ENCODE data around the gene ZC3H11A. TPM values are rescaled to one million over a fixed set of nuclear protein-coding genes. Genes with fewer than 3 reads are reported as not detected.

Gene ZC3H11A
- total and polyA plus RNA-seq, 2 of the 4 experiments (the other 2 are of a cell fraction), result 52.1 to 66.5 TPM

- H4K91ac ChIP-seq (ENCODE audit: insufficient read depth, low read depth, low read length), result no peak overlapping the region
- H3K79me1 ChIP-seq (ENCODE audit: low read depth in 1 of 2, low read length in 2 of 2), result peaks cover 10 to 47% of the 10 kb centered on the region in 2 experiments; a peak in 3 of 4 replicates
- ChIA-PET CTCF (no interaction called here), POLR2A (ENCODE audit: unreplicated experiment) (no interaction called here)
- no peak overlapping the region for H3K56ac ChIP-seq (ENCODE audit: extremely low read depth, insufficient read depth, low read length)
- H3K36me3 ChIP-seq (ENCODE audit: control insufficient read depth, insufficient read depth, low read length), result peaks cover 14% of the 10 kb centered on the region
- H3K4me2 ChIP-seq (ENCODE audit: low read depth, low read length), result peak overlapping the region; percentile 91
- peak overlapping the region; percentile 91; the same call in 1 of the 2 replicates for H3K23ac ChIP-seq (ENCODE audit: low read depth, low read length)
- intact Hi-C loops (cut with micrococcal nuclease), result loop anchor here (5.0 kb wide), 1 partner anchor 240 kb away; no protein-coding TSS in a partner anchor
- H3K9me3 ChIP-seq (ENCODE audit: control insufficient read depth, insufficient read depth, low read length), result no peaks in the 10 kb centered on the region
- H3K4me3 ChIP-seq (ENCODE audit: insufficient read depth, low read depth, low read length), result peak overlapping the region; percentile 86; the same call in 1 of the 2 replicates
- no peak overlapping the region for H2AFZ ChIP-seq (replicated peaks; ENCODE audit: low read length, poor library complexity)
- H2BK120ac ChIP-seq (ENCODE audit: low read depth, low read length), result no peak overlapping the region
- no peak overlapping the region for H3K18ac ChIP-seq (ENCODE audit: low read depth, low read length)
- no peaks in the 10 kb centered on the region for H3K27me3 ChIP-seq (ENCODE audit: control insufficient read depth, insufficient read depth, low read length)
- peaks cover 10% of the 10 kb centered on the region for H3K9me1 ChIP-seq (ENCODE audit: insufficient read depth, low read length)
- H3K27ac ChIP-seq (ENCODE audit: insufficient read depth, low read length), result no peak overlapping the region
- H3K4me1 ChIP-seq (ENCODE audit: control insufficient read depth, insufficient read depth, low read length), result peaks cover 12% of the 10 kb centered on the region
- DNase-seq (no peak), ATAC-seq (ENCODE audit: low read depth) (no peak)
- no peak overlapping the region for H4K8ac ChIP-seq (ENCODE audit: low read depth in 2 of 2, low read length in 2 of 2)
- H4K5ac ChIP-seq (ENCODE audit: low read depth, low read length), result no peak overlapping the region
- H2AK5ac ChIP-seq (ENCODE audit: low read depth, low read length), result no peak overlapping the region
- in situ Hi-C loops (cut with MboI; ENCODE audit: low sequenced_read_pairs), result no loop called here
- peaks cover 54% of the 10 kb centered on the region for H4K20me1 ChIP-seq (ENCODE audit: insufficient read depth, low read length)
- BruUV-seq (replicated peaks), result no TSS peak
- dilution Hi-C loops (cut with HindIII; ENCODE audit: low sequenced_read_pairs, unreplicated experiment), result no loop called here
- peak overlapping the region; percentile 85; the same call in 1 of the 2 replicates for H3K9ac ChIP-seq (ENCODE audit: low read depth, low read length)
- no peak overlapping the region for H2BK15ac ChIP-seq (ENCODE audit: low read depth, low read length)
- no peak overlapping the region for H2BK5ac ChIP-seq (ENCODE audit: low read depth, low read length, poor library complexity, severe bottlenecking)
- no peak overlapping the region for H2AK9ac ChIP-seq (replicated peaks; ENCODE audit: low read depth, low read length, poor library complexity)
- no peak overlapping the region for H3K4ac ChIP-seq (ENCODE audit: low read depth, low read length)
- H3K14ac ChIP-seq (replicated peaks; ENCODE audit: low read depth, low read length), result peak overlapping the region; percentile 74; the same call in 1 of the 2 replicates
- no CpG with 5 or more reads among the region's 2 CpGs for WGBS, 2 experiments (ENCODE audit: extremely low coverage in 2 of 2, insufficient read length in 1 of 2)
- H2BK20ac ChIP-seq (ENCODE audit: low read depth, low read length), result no peak overlapping the region
- TF ChIP-seq BHLHE40 (IDR thresholded peaks at IDR 0.05; ENCODE audit: low read depth, low read length) (no peak), CTCF (conservative IDR thresholded peaks at IDR 0.05; ENCODE audit: low read depth, low read length) (no peak), MAFK (IDR thresholded peaks at IDR 0.05; ENCODE audit: low read depth, low read length) (no peak), POLR2A (IDR thresholded peaks at IDR 0.05; ENCODE audit: low read depth, low read length) (no peak), MXI1 (IDR thresholded peaks at IDR 0.05; ENCODE audit: borderline replicate concordance, low read depth, low read length) (no peak), RFX5 (IDR thresholded peaks at IDR 0.05; ENCODE audit: low read depth, low read length) (no peak), CEBPB (IDR thresholded peaks at IDR 0.05; ENCODE audit: low read depth, low read length) (no peak), NFE2L2 (IDR thresholded peaks at IDR 0.05; ENCODE audit: low read depth, low read length) (no peak), CHD1 (IDR thresholded peaks at IDR 0.05; ENCODE audit: low read depth, low read length) (no peak), SMC3 (IDR thresholded peaks at IDR 0.05; ENCODE audit: low read depth, low read length) (no peak), FOS (IDR thresholded peaks at IDR 0.05; ENCODE audit: low read depth, low read length) (no peak), USF2 (IDR thresholded peaks at IDR 0.05; ENCODE audit: low read depth, low read length) (no peak), MAZ (IDR thresholded peaks at IDR 0.05; ENCODE audit: borderline replicate concordance, low read depth, low read length) (no peak), RCOR1 (IDR thresholded peaks at IDR 0.05; ENCODE audit: insufficient replicate concordance, low read length) (no peak), RAD21 (IDR thresholded peaks at IDR 0.05; ENCODE audit: low read length) (no peak)
- TF ChIP-seq, protein P1, sequence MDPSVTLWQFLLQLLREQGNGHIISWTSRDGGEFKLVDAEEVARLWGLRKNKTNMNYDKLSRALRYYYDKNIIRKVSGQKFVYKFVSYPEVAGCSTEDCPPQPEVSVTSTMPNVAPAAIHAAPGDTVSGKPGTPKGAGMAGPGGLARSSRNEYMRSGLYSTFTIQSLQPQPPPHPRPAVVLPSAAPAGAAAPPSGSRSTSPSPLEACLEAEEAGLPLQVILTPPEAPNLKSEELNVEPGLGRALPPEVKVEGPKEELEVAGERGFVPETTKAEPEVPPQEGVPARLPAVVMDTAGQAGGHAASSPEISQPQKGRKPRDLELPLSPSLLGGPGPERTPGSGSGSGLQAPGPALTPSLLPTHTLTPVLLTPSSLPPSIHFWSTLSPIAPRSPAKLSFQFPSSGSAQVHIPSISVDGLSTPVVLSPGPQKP (IDR thresholded peaks at IDR 0.05; ENCODE audit: borderline replicate concordance, low read depth, low read length), result no peak
Observed at GRCh38 chr1:203797216-203797615, 1.8 kb downstream of the ZC3H11A start.
